Measurements from ENCODE around the gene KCNMA1. TPM values are rescaled to one million over a fixed set of nuclear protein-coding genes. Genes with fewer than 3 reads are reported as not detected.

The KCNMA1 gene
- total RNA-seq, 1 experiment from 2014 or later: 20.7 TPM

- ChIA-PET CTCF (no interaction called here), POLR2A (no interaction called here)
- Histone ChIP-seq H3K4me1 (no peaks in the 10 kb centered on the region), H3K9me3 (no peaks in the 10 kb centered on the region), H3K27me3 (replicated peaks; ENCODE audit: control insufficient read depth, insufficient read depth, low read length) (no peaks in the 10 kb centered on the region; the same call in 1 of the 2 replicates), H3K36me3 (ENCODE audit: control insufficient read depth, insufficient read depth, low read length) (no peaks in the 10 kb centered on the region), H3K4me3 (ENCODE audit: low read depth, low read length) (no peak overlapping the region)
- TF ChIP-seq CTCF (IDR thresholded peaks at IDR 0.05; ENCODE audit: insufficient read depth in 1 of 2, low read depth in 1 of 2, low read length in 1 of 2, severe bottlenecking in 1 of 2, unreplicated experiment in 1 of 2): no peak
- Mint-ChIP-seq H3K4me3 (ENCODE audit: unreplicated experiment) (no peak overlapping the region), H3K27ac (ENCODE audit: unreplicated experiment) (no peak overlapping the region), H3K4me1 (ENCODE audit: low read depth, unreplicated experiment) (no peaks in the 10 kb centered on the region), H3K9me3 (ENCODE audit: unreplicated experiment) (peaks cover 3% of the 10 kb centered on the region), H3K27me3 (ENCODE audit: insufficient read depth, unreplicated experiment) (peaks cover 4% of the 10 kb centered on the region), H3K36me3 (ENCODE audit: insufficient read depth, unreplicated experiment) (no peaks in the 10 kb centered on the region)
- BruUV-seq (replicated peaks): no TSS peak
- no peak for DNase-seq
- intact Hi-C loops (cut with micrococcal nuclease; ENCODE audit: unreplicated experiment): loop anchor here (10.0 kb wide), 1 partner anchor 144 kb away; no protein-coding TSS in a partner anchor
Measured at GRCh38 chr10:76840802-76841201, 796.8 kb downstream of the KCNMA1 start.

- Mint-ChIP-seq H3K27me3 (ENCODE audit: insufficient read depth, unreplicated experiment) (peaks cover 4% of the 10 kb centered on the region), H3K4me3 (ENCODE audit: unreplicated experiment) (no peak overlapping the region), H3K36me3 (ENCODE audit: insufficient read depth, unreplicated experiment) (no peaks in the 10 kb centered on the region), H3K9me3 (ENCODE audit: unreplicated experiment) (no peaks in the 10 kb centered on the region), H3K27ac (ENCODE audit: unreplicated experiment) (no peak overlapping the region), H3K4me1 (ENCODE audit: low read depth, unreplicated experiment) (no peaks in the 10 kb centered on the region)
- Histone ChIP-seq H3K4me1 (no peaks in the 10 kb centered on the region), H3K27me3 (replicated peaks; ENCODE audit: control insufficient read depth, insufficient read depth, low read length) (no peaks in the 10 kb centered on the region; the same call in 1 of the 2 replicates), H3K36me3 (ENCODE audit: control insufficient read depth, insufficient read depth, low read length) (no peaks in the 10 kb centered on the region), H3K4me3 (ENCODE audit: low read depth, low read length) (no peak overlapping the region), H3K9me3 (no peaks in the 10 kb centered on the region)
- no peak for TF ChIP-seq CTCF (IDR thresholded peaks at IDR 0.05; ENCODE audit: insufficient read depth in 1 of 2, low read depth in 1 of 2, low read length in 1 of 2, severe bottlenecking in 1 of 2, unreplicated experiment in 1 of 2)
- ChIA-PET POLR2A (no interaction called here), CTCF (no interaction called here)
- no peak for DNase-seq
- BruUV-seq (replicated peaks): no TSS peak
- intact Hi-C loops (cut with micrococcal nuclease; ENCODE audit: unreplicated experiment): no loop called here
Measured at GRCh38 chr10:76839276-76839675, 798.3 kb downstream of the KCNMA1 start.

GRCh38 chr10:76830218-76830617 lies 807.4 kb downstream of the KCNMA1 start:
- no TSS peak for BruUV-seq (replicated peaks)
- ChIA-PET CTCF (no interaction called here), POLR2A (no interaction called here)
- Mint-ChIP-seq H3K4me1 (ENCODE audit: low read depth, unreplicated experiment) (no peaks in the 10 kb centered on the region), H3K9me3 (ENCODE audit: unreplicated experiment) (no peaks in the 10 kb centered on the region), H3K27ac (ENCODE audit: unreplicated experiment) (no peak overlapping the region), H3K36me3 (ENCODE audit: insufficient read depth, unreplicated experiment) (no peaks in the 10 kb centered on the region), H3K4me3 (ENCODE audit: unreplicated experiment) (no peak overlapping the region), H3K27me3 (ENCODE audit: insufficient read depth, unreplicated experiment) (peaks cover 14% of the 10 kb centered on the region)
- Histone ChIP-seq H3K4me1 (no peaks in the 10 kb centered on the region), H3K4me3 (ENCODE audit: low read depth, low read length) (no peak overlapping the region), H3K9me3 (no peaks in the 10 kb centered on the region), H3K27me3 (replicated peaks; ENCODE audit: control insufficient read depth, insufficient read depth, low read length) (0 out of 2 replicates have a peak, but pooled peaks cover 1% of the 10 kb centered on the region), H3K36me3 (ENCODE audit: control insufficient read depth, insufficient read depth, low read length) (no peaks in the 10 kb centered on the region)
- TF ChIP-seq CTCF (IDR thresholded peaks at IDR 0.05; ENCODE audit: insufficient read depth in 1 of 2, low read depth in 1 of 2, low read length in 1 of 2, severe bottlenecking in 1 of 2, unreplicated experiment in 1 of 2): no peak
- intact Hi-C loops (cut with micrococcal nuclease; ENCODE audit: unreplicated experiment): no loop called here
- no peak for DNase-seq
